ENCODE measurements around the gene CCDC154. TPM values are rescaled to one million over a fixed set of nuclear protein-coding genes. Genes with fewer than 3 reads are reported as not detected.
A peak's percentile ranks its signal among the peaks of the same experiment; 100 is the strongest.

The CCDC154 gene
- total RNA-seq, 6 donors from 2014 or later = 0.30 to 5.4 (median 2.9) TPM; not detected in 1

DNA sequence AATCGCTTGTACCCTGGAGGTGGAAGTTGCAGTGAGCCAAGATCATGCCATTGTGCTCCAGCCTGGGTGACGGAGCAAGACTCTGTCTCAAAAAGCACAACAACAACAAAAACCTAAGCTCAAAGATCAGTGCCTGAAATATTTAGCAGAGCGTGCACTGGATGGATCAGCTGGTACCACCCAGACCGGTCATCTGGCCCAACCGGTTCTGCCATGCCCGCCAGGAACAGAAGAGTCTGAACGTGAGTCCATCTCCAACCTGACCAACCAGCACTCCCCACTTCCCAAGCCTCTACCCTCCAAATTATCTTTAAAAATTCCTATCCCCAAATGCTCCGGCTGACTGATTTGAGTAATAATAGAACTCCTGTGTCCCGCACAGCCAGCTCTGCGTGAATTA, 22.3 kb downstream of the CCDC154 start:
- TF ChIP-seq, protein P1, sequence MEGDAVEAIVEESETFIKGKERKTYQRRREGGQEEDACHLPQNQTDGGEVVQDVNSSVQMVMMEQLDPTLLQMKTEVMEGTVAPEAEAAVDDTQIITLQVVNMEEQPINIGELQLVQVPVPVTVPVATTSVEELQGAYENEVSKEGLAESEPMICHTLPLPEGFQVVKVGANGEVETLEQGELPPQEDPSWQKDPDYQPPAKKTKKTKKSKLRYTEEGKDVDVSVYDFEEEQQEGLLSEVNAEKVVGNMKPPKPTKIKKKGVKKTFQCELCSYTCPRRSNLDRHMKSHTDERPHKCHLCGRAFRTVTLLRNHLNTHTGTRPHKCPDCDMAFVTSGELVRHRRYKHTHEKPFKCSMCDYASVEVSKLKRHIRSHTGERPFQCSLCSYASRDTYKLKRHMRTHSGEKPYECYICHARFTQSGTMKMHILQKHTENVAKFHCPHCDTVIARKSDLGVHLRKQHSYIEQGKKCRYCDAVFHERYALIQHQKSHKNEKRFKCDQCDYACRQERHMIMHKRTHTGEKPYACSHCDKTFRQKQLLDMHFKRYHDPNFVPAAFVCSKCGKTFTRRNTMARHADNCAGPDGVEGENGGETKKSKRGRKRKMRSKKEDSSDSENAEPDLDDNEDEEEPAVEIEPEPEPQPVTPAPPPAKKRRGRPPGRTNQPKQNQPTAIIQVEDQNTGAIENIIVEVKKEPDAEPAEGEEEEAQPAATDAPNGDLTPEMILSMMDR (IDR thresholded peaks at IDR 0.05) = no peak
- TF ChIP-seq POLR2A (IDR thresholded peaks at IDR 0.05) = no peak
- ATAC-seq (ENCODE audit: low FRiP score in 2 of 2) (no peak), DNase-seq (no peak)
- 82 to 94% methylated on average over 8 to 10 of the region's 10 CpGs for WGBS, 2 donors
- Histone ChIP-seq H3K36me3 (peaks cover 0 to 7% (median 2%) of the 10 kb centered on the region in 4 donors), H3K27me3 (no peaks in the 10 kb centered on the region), H3K4me1 (peaks cover 17 to 35% (median 20%) of the 10 kb centered on the region in 4 donors), H3K9me3 (no peaks in the 10 kb centered on the region), H3K27ac (peak overlapping the region in 1 of 4 donors; percentile 94), H3K4me3 (no peak overlapping the region)

- Histone ChIP-seq H3K27me3 (no peaks in the 10 kb centered on the region), H3K9me3 (no peaks in the 10 kb centered on the region), H3K4me1 (peaks cover 17 to 39% (median 20%) of the 10 kb centered on the region in 4 donors), H3K4me3 (peak overlapping the region; percentile 60 to 97 (median 82)), H3K27ac (peak overlapping the region; percentile 87 to 96 (median 94)), H3K36me3 (peaks cover 0 to 7% (median 2%) of the 10 kb centered on the region in 4 donors)
- 3% methylated on average over 8 to 20 of the region's 22 CpGs for WGBS, 2 donors
- ATAC-seq (ENCODE audit: low FRiP score in 2 of 2) (peak; percentile 10 to 23), DNase-seq (no peak)
- TF ChIP-seq, protein P1 (IDR thresholded peaks at IDR 0.05) = no peak
- TF ChIP-seq POLR2AphosphoS5 (IDR thresholded peaks at IDR 0.05) (no peak), EP300 (IDR thresholded peaks at IDR 0.05) (no peak), POLR2A (IDR thresholded peaks at IDR 0.05) (no peak)
Observed at GRCh38 chr16:1420111-1420539, 24.2 kb downstream of the CCDC154 start.

GRCh38 chr16:1416521-1416941, 27.8 kb downstream of the CCDC154 start:
- Histone ChIP-seq H3K9me3 (no peaks in the 10 kb centered on the region), H3K4me1 (peaks cover 26 to 59% (median 29%) of the 10 kb centered on the region in 4 donors), H3K27ac (peak overlapping the region in 1 of 4 donors; percentile 13), H3K27me3 (no peaks in the 10 kb centered on the region), H3K4me3 (no peak overlapping the region), H3K36me3 (peaks cover 0 to 7% (median 2%) of the 10 kb centered on the region in 4 donors)
- no peak for DNase-seq
- ATAC-seq (ENCODE audit: low FRiP score in 2 of 2) = no peak
- WGBS, 2 donors = 45 to 60% methylated on average over 3 of the region's 3 CpGs
- TF ChIP-seq POLR2A (IDR thresholded peaks at IDR 0.05) (no peak), POLR2AphosphoS5 (IDR thresholded peaks at IDR 0.05) (no peak), EP300 (IDR thresholded peaks at IDR 0.05) (no peak)
- TF ChIP-seq, protein P1 (IDR thresholded peaks at IDR 0.05) = no peak

DNA sequence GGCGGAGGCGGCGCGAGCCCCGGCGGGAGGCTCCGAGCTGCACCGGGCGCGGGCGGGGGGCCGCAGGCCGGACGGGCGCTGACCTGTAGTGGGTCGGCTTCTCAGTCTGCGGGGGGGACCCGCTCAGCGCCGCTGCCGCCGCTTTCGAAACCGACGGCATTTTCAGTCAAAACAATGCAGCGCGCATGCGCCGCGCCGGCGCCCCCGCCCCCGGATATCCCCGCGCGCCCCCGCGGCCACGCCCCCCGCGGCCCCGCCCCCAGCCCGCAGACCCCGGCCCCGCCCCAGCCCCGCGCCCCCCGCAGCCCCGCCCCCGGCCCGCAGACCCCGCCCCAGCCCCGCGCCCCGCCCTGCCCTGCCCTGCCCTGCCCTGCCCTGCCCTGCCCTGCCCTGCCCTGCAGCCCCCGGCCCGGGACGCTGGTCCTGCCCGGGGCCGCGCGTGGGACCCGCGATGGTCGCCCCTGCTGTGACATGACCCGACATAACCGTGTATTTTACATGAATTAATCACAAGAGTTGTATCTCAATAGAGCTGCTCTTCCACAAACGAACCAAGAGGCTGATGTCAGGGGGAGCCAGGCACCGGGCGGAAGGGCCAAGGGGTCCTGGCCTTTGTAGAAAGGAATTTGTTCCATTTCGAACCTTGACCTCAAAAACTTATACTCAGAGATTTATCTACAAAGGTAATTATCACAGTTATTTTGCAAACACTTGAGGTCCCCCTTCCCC, 29.7 kb downstream of the CCDC154 start, which contains the start of gene UNKL:
Gene UNKL (minus strand): TSS at position 173 of the 729 bp plus-strand sequence. CDS start 13 bp downstream, at position 160.
- ATAC-seq (ENCODE audit: low FRiP score in 2 of 2) (peak; percentile 57 to 71), DNase-seq (peak; percentile 74 to 98)
- H3K27me3 ChIP-seq = no peaks in the 10 kb centered on the region
- peaks cover 0 to 20% (median 10%) of the 10 kb centered on the region in 4 donors for H3K36me3 ChIP-seq
- TF ChIP-seq, protein P1 (IDR thresholded peaks at IDR 0.05) = no peak
- peak in 1 of 4 donors; percentile 21 for TF ChIP-seq POLR2A (IDR thresholded peaks at IDR 0.05)
- peak within 1 kb of the TSS; percentile 94 to 99 (median 96) for H3K4me3 ChIP-seq
- 7 to 13% methylated on average over 6 to 10 of the region's 72 CpGs for WGBS, 2 donors
- H3K27ac ChIP-seq = peak within 1 kb of the TSS; percentile 89 to 95 (median 92)
- H3K9me3 ChIP-seq = no peaks in the 10 kb centered on the region
- H3K4me1 ChIP-seq = peaks cover 15 to 49% (median 21%) of the 10 kb centered on the region in 4 donors
